ENCODE measurements around the gene ATP6V1G1. TPM values are rescaled to one million over a fixed set of nuclear protein-coding genes. Genes with fewer than 3 reads are reported as not detected.

ATP6V1G1 gene
- polyA plus RNA-seq, 2 of the 4 experiments (the other 2 are of a cell fraction), result 115 to 168 TPM

DNA sequence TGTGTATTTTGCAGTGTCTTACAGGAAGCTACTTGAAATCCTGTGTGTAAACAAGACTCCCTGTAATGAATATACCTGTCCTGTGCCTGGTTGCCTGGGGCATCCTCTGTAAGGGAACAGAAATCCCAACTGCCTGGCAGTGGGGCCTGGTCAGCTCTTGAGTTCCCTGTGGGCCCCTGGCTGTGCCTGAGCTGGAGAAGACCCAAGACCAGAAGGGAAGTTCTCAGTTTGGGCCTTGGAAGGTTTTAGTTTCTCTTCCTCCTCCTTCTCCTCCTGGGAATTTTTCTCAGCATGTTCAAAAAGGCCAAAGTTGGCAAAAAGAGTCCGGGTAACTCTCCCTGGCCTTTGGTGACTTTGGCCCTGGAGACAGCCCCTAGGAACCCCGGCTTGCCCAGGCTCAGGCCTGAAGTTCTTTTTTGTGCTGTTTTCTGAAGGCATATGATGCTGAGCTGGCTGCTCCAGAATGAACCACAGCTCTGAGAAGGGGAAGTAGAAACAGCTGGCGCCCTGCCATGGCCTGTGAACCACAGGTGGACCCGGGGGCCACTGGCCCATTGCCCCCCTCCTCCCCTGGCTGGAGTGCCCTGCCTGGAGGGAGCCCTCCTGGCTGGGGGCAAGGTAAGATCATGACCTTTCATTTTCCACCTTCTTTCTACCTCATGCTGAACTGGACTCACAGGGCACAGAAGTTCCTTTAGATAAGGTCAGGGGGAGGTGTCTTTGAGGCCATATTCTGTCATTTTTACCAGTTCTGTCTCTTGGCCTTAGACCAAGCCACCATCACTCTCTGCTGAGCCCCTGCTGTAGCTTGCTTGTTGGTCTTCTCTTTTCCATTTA, 29.3 kb downstream of the ATP6V1G1 start:
- ChIA-PET POLR2A (interaction anchor here (1.5 kb wide), 1 partner anchor 29 kb away, joined by 7 read pairs; the partner anchor contains the start of gene ATP6V1G1), CTCF (interaction anchor here (0.6 to 1.6 kb wide), 5 partner anchors 8 to 129 kb away, joined by 3 to 8 read pairs (median 4); no protein-coding TSS in a partner anchor)
- no peak overlapping the region for H3K4me2 ChIP-seq
- peaks cover 26% of the 10 kb centered on the region for H3K4me1 ChIP-seq
- H3K9me3 ChIP-seq, result no peaks in the 10 kb centered on the region
- 74% methylated on average over 4 of the region's 4 CpGs for WGBS (ENCODE audit: missing lambda C conversion rate)
- H3K27ac ChIP-seq, result peak overlapping the region in 1 of 2 experiments; percentile 54; a peak in 1 of 6 replicates
- FAIRE-seq (no peak), ATAC-seq (no peak), DNase-seq (ENCODE audit: low read depth in 1 of 2, low spot score in 1 of 2) (no peak)
- TF ChIP-seq JUN (IDR thresholded peaks at IDR 0.05) (no peak), RFX5 (IDR thresholded peaks at IDR 0.05) (no peak), RNF2 (IDR thresholded peaks at IDR 0.05; ENCODE audit: borderline replicate concordance, low read depth) (no peak), HDAC2 (IDR thresholded peaks at IDR 0.05) (no peak), KDM1A (IDR thresholded peaks at IDR 0.05; ENCODE audit: low read depth) (no peak), JUNB (IDR thresholded peaks at IDR 0.05) (no peak)
- TF ChIP-seq, protein P1, sequence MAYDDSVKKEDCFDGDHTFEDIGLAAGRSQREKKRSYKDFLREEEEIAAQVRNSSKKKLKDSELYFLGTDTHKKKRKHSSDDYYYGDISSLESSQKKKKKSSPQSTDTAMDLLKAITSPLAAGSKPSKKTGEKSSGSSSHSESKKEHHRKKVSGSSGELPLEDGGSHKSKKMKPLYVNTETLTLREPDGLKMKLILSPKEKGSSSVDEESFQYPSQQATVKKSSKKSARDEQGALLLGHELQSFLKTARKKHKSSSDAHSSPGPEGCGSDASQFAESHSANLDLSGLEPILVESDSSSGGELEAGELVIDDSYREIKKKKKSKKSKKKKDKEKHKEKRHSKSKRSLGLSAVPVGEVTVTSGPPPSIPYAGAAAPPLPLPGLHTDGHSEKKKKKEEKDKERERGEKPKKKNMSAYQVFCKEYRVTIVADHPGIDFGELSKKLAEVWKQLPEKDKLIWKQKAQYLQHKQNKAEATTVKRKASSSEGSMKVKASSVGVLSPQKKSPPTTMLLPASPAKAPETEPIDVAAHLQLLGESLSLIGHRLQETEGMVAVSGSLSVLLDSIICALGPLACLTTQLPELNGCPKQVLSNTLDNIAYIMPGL (CRISPR knock-in tag; IDR thresholded peaks at IDR 0.05; ENCODE audit: borderline replicate concordance), result no peak
- H3K4me3 ChIP-seq, result no peak overlapping the region

DNA sequence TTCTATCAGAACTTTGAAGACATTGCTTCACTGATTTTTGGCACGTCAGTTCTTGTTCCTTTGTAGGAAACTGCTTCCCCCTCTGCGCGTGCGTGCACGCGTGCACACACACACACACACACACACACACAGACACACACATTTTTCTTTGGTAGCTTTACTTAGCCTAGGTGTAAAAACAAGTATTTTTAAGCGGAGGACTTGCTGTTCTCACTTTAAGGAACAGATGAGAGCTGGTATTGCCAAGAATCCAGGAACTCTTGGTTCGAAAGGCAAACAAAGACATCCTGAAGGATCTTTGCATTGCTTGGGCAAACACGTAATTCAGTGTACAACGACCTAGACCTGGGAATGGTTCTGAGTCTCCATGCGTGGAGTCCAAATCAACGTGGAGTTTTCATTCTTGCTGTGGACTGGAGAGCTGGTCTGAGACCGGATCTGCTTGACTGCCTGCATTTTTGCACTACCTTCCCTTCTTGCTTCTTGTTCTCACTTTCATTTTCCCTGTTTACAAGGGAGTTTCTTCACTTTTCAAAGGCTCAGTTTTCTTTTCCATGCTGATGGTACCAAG, 31.7 kb downstream of the ATP6V1G1 start:
- Histone ChIP-seq H3K4me2 (no peak overlapping the region), H3K4me1 (peaks cover 21% of the 10 kb centered on the region), H3K9me3 (no peaks in the 10 kb centered on the region), H3K27ac (no peak overlapping the region), H3K4me3 (no peak overlapping the region)
- 89% methylated on average over 13 of the region's 13 CpGs for WGBS (ENCODE audit: missing lambda C conversion rate)
- FAIRE-seq (no peak), ATAC-seq (no peak), DNase-seq (ENCODE audit: low read depth in 1 of 2, low spot score in 1 of 2) (no peak)
- ChIA-PET POLR2A (no interaction called here), CTCF (interaction anchor here (1.0 to 5.5 kb wide), 5 partner anchors 9 to 214 kb away, joined by 3 to 27 read pairs (median 6); partner anchors contain the start of gene TMEM268)
- TF ChIP-seq FOSB (CRISPR knock-in tag; IDR thresholded peaks at IDR 0.05) (no peak), KDM5A (IDR thresholded peaks at IDR 0.05) (no peak), ZFP36 (IDR thresholded peaks at IDR 0.05; ENCODE audit: borderline replicate concordance, partially characterized antibody) (no peak), PHF8 (IDR thresholded peaks at IDR 0.05; ENCODE audit: borderline replicate concordance, low read depth) (no peak), SREBF2 (IDR thresholded peaks at IDR 0.05) (no peak)

DNA sequence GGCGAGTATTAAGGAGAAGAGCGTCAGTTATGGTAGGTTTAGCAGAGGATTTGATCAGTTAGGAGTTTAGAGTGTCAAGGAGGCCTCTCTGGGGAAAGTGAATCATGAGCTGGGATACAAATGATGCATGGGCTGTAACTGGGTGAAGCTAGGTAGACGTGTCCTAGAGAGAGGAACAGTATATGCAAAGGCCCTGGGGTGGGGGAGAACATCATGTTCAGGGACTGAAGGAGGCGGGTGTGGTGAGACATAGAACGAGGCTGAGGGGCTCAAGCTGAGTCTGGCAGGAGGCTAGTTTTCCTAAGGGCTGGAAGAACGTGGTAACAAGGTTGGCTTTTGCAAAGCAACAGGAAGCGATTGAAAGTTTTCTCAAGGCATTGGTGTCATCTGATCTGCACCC, 34.0 kb downstream of the ATP6V1G1 start:
- H3K4me3 ChIP-seq, result no peak overlapping the region
- H3K27ac ChIP-seq, result peak overlapping the region in 1 of 2 experiments; percentile 11; a peak in 1 of 6 replicates
- no peak for FAIRE-seq
- H3K9me3 ChIP-seq, result no peaks in the 10 kb centered on the region
- 89% methylated on average over 7 of the region's 7 CpGs for WGBS (ENCODE audit: missing lambda C conversion rate)
- POLR2A ChIA-PET, result interaction anchor here (1.2 kb wide), 1 partner anchor 11 kb away, joined by 3 read pairs; the partner anchor contains the start of gene TMEM268
- H3K4me2 ChIP-seq, result 0 out of 3 replicates have a peak overlapping the region, but pooled peaks have one; percentile 22
- no peak for DNase-seq (ENCODE audit: low read depth in 1 of 2, low spot score in 1 of 2)
- CTCF ChIA-PET, result interaction anchor here (3.2 to 5.5 kb wide), 2 partner anchors 32 to 216 kb away, joined by 16 to 27 read pairs; no protein-coding TSS in a partner anchor
- ATAC-seq, result peak in 1 of 2 experiments; percentile 26; a peak in 2 of 6 replicates
- H3K4me1 ChIP-seq, result peaks cover 21% of the 10 kb centered on the region
- TF ChIP-seq, protein P2, sequence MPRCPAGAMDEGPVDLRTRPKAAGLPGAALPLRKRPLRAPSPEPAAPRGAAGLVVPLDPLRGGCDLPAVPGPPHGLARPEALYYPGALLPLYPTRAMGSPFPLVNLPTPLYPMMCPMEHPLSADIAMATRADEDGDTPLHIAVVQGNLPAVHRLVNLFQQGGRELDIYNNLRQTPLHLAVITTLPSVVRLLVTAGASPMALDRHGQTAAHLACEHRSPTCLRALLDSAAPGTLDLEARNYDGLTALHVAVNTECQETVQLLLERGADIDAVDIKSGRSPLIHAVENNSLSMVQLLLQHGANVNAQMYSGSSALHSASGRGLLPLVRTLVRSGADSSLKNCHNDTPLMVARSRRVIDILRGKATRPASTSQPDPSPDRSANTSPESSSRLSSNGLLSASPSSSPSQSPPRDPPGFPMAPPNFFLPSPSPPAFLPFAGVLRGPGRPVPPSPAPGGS (IDR thresholded peaks at IDR 0.05), result no peak
- TF ChIP-seq CTCF (IDR thresholded peaks at IDR 0.05), result no peak
- TF ChIP-seq, protein P3, sequence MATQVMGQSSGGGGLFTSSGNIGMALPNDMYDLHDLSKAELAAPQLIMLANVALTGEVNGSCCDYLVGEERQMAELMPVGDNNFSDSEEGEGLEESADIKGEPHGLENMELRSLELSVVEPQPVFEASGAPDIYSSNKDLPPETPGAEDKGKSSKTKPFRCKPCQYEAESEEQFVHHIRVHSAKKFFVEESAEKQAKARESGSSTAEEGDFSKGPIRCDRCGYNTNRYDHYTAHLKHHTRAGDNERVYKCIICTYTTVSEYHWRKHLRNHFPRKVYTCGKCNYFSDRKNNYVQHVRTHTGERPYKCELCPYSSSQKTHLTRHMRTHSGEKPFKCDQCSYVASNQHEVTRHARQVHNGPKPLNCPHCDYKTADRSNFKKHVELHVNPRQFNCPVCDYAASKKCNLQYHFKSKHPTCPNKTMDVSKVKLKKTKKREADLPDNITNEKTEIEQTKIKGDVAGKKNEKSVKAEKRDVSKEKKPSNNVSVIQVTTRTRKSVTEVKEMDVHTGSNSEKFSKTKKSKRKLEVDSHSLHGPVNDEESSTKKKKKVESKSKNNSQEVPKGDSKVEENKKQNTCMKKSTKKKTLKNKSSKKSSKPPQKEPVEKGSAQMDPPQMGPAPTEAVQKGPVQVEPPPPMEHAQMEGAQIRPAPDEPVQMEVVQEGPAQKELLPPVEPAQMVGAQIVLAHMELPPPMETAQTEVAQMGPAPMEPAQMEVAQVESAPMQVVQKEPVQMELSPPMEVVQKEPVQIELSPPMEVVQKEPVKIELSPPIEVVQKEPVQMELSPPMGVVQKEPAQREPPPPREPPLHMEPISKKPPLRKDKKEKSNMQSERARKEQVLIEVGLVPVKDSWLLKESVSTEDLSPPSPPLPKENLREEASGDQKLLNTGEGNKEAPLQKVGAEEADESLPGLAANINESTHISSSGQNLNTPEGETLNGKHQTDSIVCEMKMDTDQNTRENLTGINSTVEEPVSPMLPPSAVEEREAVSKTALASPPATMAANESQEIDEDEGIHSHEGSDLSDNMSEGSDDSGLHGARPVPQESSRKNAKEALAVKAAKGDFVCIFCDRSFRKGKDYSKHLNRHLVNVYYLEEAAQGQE (IDR thresholded peaks at IDR 0.05), result no peak
- TF ChIP-seq, protein P1 (CRISPR knock-in tag; IDR thresholded peaks at IDR 0.05; ENCODE audit: borderline replicate concordance), result no peak
- TF ChIP-seq RARB (CRISPR knock-in tag; IDR thresholded peaks at IDR 0.05), result no peak
- no peak for TF ChIP-seq ELK1 (IDR thresholded peaks at IDR 0.05; ENCODE audit: low read depth, low read length)

Measured in A549 (cell line).